BJ (cell line): Measurements from ENCODE around the gene HSF4. TPM values are rescaled to one million over a fixed set of nuclear protein-coding genes. Genes with fewer than 3 reads are reported as not detected.

Experiments
- CTCF ChIA-PET: fragments of 350-600 bp; formaldehyde crosslinking; extraction: SDS; loops from one replicate; lab custom pipeline; 2021; ENCODE audit warnings: antibody characterized with exemption, inconsistent platforms; lab: Yijun Ruan, JAX
- POLR2A ChIA-PET: fragments of 300-600 bp; sonication (Branson Sonifier 250); formaldehyde crosslinking; extraction: SDS; loops from one replicate; lab custom pipeline; 2021; ENCODE audit warnings: antibody characterized with exemption; lab: Charles Lee
- DNase-seq: peaks from one replicate; pipeline ENCODE4 v3.0.0-alpha.2; 2011; ENCODE audit warnings: low read depth
- H3K27me3 ChIP-seq: 2 replicates; pipeline ENCODE4 v1.6.0; 2011; ENCODE audit warnings: low read length; ENCODE audit not compliant: control insufficient read depth, insufficient read depth
- H3K36me3 ChIP-seq: 2 replicates; pipeline ENCODE4 v1.5.1; 2011; ENCODE audit warnings: low read length; ENCODE audit not compliant: control insufficient read depth, insufficient read depth
- H3K4me3 ChIP-seq: 2 replicates; pipeline ENCODE4 v1.5.1; 2011; ENCODE audit warnings: low read depth, mild to moderate bottlenecking, control low read depth, low read length
- polyA plus RNA-seq: library from polyadenylated mRNA; depleted of rRNA; stranded (reverse); fragments of >200 nt; gene quantifications from 2 replicates; pipeline ENCODE4 v1.2.3, GENCODE V29; 2011
- TF ChIP-seq, protein P1 (sequence below): IDR thresholded peaks from 2 replicates; pipeline ENCODE4 v1.5.1; 2011; ENCODE audit warnings: low read depth, mild to moderate bottlenecking, control low read depth, inconsistent platforms, low read length, moderate library complexity; ENCODE audit not compliant: insufficient read depth

HSF4 gene
- polyA plus RNA-seq, 1 experiment, result 4.1 TPM

DNA sequence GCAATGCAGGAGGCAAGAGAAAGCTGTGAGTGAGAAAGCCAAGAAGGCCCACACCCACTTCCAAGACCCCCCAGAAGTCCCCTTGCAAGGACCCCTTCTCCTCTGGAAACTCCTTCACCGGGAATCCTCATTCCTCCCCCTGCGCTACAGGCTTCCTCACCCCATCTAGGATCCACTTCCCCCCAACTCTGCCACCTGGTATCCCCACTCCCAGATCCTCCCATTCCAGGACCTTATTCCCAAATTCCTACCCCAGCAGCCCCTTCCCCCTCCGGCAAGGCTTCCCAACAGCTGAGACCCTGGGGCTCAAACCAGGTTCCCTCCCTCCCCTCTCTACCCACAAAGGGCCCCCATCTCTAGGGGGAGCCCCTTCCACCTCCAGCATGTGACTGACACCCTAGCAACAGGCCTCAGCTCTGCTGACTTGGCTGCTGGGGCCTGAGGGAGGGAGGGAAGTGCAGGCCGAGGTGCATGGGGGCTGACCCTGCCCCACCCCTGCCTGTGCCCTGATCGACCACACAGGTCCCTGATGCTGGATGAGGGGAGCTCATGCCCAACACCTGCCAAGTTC, 2.1 kb downstream of the HSF4 start:
- DNase-seq, result no peak
- TF ChIP-seq, protein P1, sequence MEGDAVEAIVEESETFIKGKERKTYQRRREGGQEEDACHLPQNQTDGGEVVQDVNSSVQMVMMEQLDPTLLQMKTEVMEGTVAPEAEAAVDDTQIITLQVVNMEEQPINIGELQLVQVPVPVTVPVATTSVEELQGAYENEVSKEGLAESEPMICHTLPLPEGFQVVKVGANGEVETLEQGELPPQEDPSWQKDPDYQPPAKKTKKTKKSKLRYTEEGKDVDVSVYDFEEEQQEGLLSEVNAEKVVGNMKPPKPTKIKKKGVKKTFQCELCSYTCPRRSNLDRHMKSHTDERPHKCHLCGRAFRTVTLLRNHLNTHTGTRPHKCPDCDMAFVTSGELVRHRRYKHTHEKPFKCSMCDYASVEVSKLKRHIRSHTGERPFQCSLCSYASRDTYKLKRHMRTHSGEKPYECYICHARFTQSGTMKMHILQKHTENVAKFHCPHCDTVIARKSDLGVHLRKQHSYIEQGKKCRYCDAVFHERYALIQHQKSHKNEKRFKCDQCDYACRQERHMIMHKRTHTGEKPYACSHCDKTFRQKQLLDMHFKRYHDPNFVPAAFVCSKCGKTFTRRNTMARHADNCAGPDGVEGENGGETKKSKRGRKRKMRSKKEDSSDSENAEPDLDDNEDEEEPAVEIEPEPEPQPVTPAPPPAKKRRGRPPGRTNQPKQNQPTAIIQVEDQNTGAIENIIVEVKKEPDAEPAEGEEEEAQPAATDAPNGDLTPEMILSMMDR, result no peak
- H3K36me3 ChIP-seq, result no peaks in the 10 kb centered on the region
- H3K4me3 ChIP-seq, result no peak overlapping the region
- ChIA-PET POLR2A (no interaction called here), CTCF (interaction anchor here (1.0 to 5.1 kb wide), 2 partner anchors 12 to 208 kb away, joined by 3 to 34 read pairs; no protein-coding TSS in a partner anchor)
- H3K27me3 ChIP-seq, result peaks cover 18% of the 10 kb centered on the region

GRCh38 chr16:67167588-67167987, 3.0 kb downstream of the HSF4 start:
- Histone ChIP-seq H3K4me3 (no peak overlapping the region), H3K27me3 (peaks cover 18% of the 10 kb centered on the region), H3K36me3 (no peaks in the 10 kb centered on the region)
- POLR2A ChIA-PET, result no interaction called here
- CTCF ChIA-PET, result interaction anchor here (1.0 to 5.1 kb wide), 3 partner anchors 13 to 192 kb away, joined by 3 to 34 read pairs (median 8); no protein-coding TSS in a partner anchor
- TF ChIP-seq, protein P1, result no peak
- DNase-seq, result no peak

DNA sequence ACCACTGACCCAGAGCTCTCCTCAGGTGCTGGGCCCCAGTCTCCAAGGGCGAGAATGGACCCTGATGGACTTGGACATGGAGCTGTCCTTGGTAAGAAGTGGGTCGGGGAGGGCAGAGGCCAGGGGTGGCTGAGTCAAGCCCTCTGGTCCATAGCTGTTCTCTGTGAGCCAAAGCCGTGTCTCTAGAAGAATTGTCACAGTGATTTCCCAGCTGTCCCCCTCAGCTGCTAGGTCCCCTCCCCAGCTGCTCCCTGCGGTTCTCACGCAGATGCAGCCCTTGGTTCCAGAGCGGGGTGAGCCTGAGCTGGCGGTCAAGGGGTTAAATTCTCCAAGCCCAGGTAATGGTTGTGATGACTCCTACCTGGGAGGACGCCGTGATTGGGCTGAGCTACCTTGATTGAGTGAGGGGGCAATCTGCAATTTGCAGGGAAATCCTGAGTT, 4.5 kb downstream of the HSF4 start:
- POLR2A ChIA-PET, result no interaction called here
- Histone ChIP-seq H3K4me3 (no peak overlapping the region), H3K36me3 (no peaks in the 10 kb centered on the region), H3K27me3 (peaks cover 16% of the 10 kb centered on the region)
- CTCF ChIA-PET, result interaction anchor here (0.7 to 5.1 kb wide), 5 partner anchors 10 to 71 kb away, joined by 3 to 34 read pairs (median 4); partner anchors contain the start of genes FBXL8 and TRADD
- no peak for DNase-seq
- TF ChIP-seq, protein P1, result no peak

DNA sequence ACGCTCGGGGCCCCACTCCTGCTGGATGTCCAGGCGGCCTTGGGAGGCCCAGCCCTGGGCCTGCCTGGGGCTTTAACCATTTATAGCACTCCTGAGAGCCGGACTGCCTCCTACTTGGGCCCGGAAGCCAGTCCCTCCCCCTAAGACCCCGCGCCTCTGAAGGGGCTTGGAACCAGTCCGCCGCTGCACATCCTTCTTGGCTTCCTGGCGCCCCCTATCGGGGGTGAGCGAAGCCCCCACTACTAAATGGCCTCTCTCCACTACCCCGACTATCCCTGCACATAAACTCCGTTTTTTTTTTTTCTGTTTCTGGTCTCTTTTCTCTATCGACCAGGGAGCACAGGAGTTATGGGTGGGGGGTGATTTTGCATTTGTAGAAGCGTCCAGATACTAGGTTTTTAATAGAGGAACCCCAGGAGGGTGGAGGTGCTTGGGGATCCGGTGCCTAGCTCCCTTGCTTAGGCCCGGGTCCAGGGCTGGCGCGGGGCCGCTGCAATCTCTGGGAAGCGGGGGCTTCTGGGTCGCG, 5.2 kb downstream of the HSF4 start:
- ChIA-PET CTCF (interaction anchor here (0.6 to 5.1 kb wide), 11 partner anchors 9 to 1510 kb away, joined by 3 to 34 read pairs (median 4); partner anchors contain the start of gene B3GNT9), POLR2A (interaction anchor here (1.4 kb wide), 1 partner anchor 9 kb away, joined by 3 read pairs; no protein-coding TSS in a partner anchor)
- DNase-seq, result no peak
- H3K4me3 ChIP-seq, result peak overlapping the region; percentile 37
- TF ChIP-seq, protein P1, result peak; percentile 69
- peaks cover 15% of the 10 kb centered on the region for H3K27me3 ChIP-seq
- no peaks in the 10 kb centered on the region for H3K36me3 ChIP-seq

DNA sequence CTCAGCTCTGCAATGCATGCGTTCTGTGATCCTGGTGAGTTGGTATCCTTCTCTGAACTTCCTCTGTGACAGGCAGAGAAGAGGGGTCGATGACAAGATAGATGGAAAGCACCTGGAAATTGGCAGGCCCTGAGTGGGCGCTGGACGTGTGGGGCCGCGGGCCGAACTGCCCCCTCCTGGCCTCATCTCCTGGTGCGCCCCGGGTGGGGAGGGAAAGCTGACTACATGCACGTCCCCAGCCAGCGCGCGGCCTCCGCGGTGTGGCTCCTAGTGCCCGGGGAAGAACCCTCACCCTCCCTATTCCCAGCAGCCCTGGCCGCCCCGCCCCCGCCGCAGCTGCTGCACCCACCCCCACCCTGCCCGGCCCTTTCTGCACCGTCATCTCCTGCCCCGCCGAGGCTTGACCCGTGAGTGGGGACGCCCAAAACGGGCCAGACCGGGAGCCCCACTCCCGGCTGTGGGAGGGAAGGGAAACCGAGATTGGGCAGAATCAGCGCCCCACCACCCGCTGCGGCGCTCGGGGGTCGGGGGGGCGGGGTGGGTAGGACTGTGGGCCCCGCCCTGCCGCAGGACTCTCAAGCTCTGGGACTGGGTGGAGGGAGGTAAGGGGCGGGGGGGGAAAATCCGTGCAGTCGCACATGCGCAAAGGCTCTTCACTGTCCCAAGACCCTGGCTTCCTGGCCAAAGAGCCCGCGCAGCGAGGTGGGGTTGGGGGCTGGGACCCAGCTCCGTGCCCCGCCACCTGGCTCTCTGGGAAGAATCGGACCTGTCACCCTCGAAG, 5.8 kb downstream of the HSF4 start, which contains the start of gene NOL3:
NOL3 (plus strand) TSS at position 371 of the 781 bp plus-strand sequence.
- ChIA-PET POLR2A (interaction anchor here (0.6 to 1.4 kb wide), 2 partner anchors 9 to 77 kb away, joined by 3 read pairs; no protein-coding TSS in a partner anchor), CTCF (interaction anchor here (0.6 to 5.1 kb wide), 10 partner anchors 9 to 1510 kb away, joined by 3 to 34 read pairs (median 4); partner anchors contain the start of gene B3GNT9)
- TF ChIP-seq, protein P1, result no peak

More for the DNA sequence above, 5.8 kb downstream of the HSF4 start, which contains the start of gene NOL3:
- no peak for DNase-seq
- Histone ChIP-seq H3K36me3 (no peaks in the 10 kb centered on the region), H3K27me3 (peaks cover 10% of the 10 kb centered on the region), H3K4me3 (peak within 1 kb of the TSS; percentile 37)
